Cardiac muscle cell (in vitro differentiated cells and primary cell): ENCODE measurements around the gene TNFRSF11A. TPM values are rescaled to one million over a fixed set of nuclear protein-coding genes. Genes with fewer than 3 reads are reported as not detected.

Experiments used
- DNase-seq, 2 donors: peaks; one replicate each; pipeline versions ENCODE4 v3.0.0 to v3.0.0-alpha.2; 2010 to 2017; ENCODE audit warnings: low read depth in 1 of 2, low spot score in 1 of 2
- H3K27ac ChIP-seq: fragments of 200-600 bp; sonication (generic); 2 replicates; pipeline ENCODE4 v1.5.1; 2016
- H3K27me3 ChIP-seq: fragments of 200-600 bp; sonication (generic); 2 replicates; pipeline ENCODE4 v1.6.0; 2016; ENCODE audit warnings: control low read depth
- H3K36me3 ChIP-seq: fragments of 200-600 bp; sonication (generic); 2 replicates; pipeline ENCODE4 v1.5.1; 2016; ENCODE audit warnings: control low read depth
- H3K4me1 ChIP-seq: fragments of 200-600 bp; sonication (generic); 2 replicates; pipeline ENCODE4 v1.8.1; 2017; ENCODE audit warnings: low read depth, mild to moderate bottlenecking, mixed run types
- H3K4me3 ChIP-seq: fragments of 200-600 bp; sonication (generic); 2 replicates; pipeline ENCODE4 v1.5.1; 2016; ENCODE audit warnings: mild to moderate bottlenecking
- H3K9me3 ChIP-seq: fragments of 200-600 bp; sonication (generic); 2 replicates; pipeline ENCODE4 v1.5.1; 2017; ENCODE audit warnings: low read depth, mild to moderate bottlenecking, control low read depth
- CTCF ChIP-seq: IDR thresholded peaks from 2 replicates; pipeline ENCODE4 v1.5.1; 2012; ENCODE audit warnings: low read depth, mild to moderate bottlenecking, low read length
- polyA plus RNA-seq: library from polyadenylated mRNA; unstranded; fragments of >200 nt; fragmentation: Nextera tagmentation; extraction: Ambion mirVana; gene quantifications from 2 replicates; pipeline ENCODE4 v1.2.1, GENCODE V29; 2016
- total RNA-seq: library from RNA; depleted of rRNA; stranded (reverse); fragments of >200 nt; gene quantifications from 2 replicates; pipeline ENCODE4 v1.2.3, GENCODE V29; 2016

Gene TNFRSF11A
- total and polyA plus RNA-seq, 2 experiments from 2014 or later: 0.66 to 1.2 TPM

DNA sequence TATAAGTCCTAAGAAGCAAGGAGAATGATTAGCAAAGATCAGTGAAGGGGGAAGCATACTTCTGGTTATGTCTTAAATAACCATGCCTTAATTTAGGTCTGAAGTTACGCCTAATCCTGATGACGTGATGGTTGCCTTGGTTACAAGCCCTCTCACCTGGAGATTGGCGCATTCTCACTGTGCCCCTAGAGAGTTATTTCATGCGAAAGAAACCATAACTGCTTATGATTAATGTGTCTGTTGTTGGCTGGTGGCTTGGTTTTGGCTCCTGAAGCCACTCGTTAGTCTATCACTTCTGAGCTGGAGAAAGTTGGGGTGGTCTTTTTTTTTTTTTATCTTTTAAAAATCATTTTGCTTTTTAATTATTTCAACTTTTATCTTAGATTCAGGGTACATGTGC lies 47.0 kb downstream of the TNFRSF11A start:
- no peak overlapping the region for H3K27ac ChIP-seq
- H3K36me3 ChIP-seq: no peaks in the 10 kb centered on the region
- H3K9me3 ChIP-seq: no peaks in the 10 kb centered on the region
- DNase-seq: no peak
- TF ChIP-seq CTCF: no peak
- H3K4me1 ChIP-seq: no peaks in the 10 kb centered on the region
- H3K4me3 ChIP-seq: no peak overlapping the region
- no peaks in the 10 kb centered on the region for H3K27me3 ChIP-seq

- TF ChIP-seq CTCF: no peak
- Histone ChIP-seq H3K36me3 (no peaks in the 10 kb centered on the region), H3K9me3 (no peaks in the 10 kb centered on the region), H3K27ac (no peak overlapping the region), H3K4me3 (no peak overlapping the region), H3K4me1 (no peaks in the 10 kb centered on the region), H3K27me3 (no peaks in the 10 kb centered on the region)
- DNase-seq: no peak
These were observed 47.8 kb downstream of the TNFRSF11A start for GRCh38 chr18:62372882-62373281.

DNA sequence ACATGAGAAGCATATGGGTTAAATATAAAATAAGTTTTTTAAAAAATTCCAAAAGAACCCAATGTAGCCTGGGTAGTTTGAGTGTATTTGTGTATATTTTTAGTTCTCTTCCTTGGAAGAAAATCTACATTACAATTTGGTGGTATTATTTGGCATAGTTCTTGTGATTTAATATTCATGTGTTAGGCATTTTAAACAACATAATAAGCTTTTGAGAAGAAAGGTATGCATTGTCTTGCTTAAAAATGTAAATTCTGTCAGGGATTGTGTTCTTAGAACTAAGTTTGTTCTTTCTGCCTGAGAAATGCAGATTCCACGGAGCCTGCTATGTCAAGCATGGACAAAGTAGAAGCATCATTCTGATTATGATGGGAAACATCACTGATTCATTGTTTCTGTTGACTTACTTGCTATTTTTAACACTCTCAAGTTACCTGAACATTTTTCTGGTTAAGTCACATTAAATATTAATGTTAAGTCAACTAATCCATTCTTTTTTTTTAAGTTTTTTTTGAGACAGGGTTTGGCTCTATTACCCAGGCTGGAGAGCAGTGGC lies 49.4 kb downstream of the TNFRSF11A start:
- no peaks in the 10 kb centered on the region for H3K27me3 ChIP-seq
- no peak overlapping the region for H3K4me3 ChIP-seq
- no peak overlapping the region for H3K27ac ChIP-seq
- H3K4me1 ChIP-seq: no peaks in the 10 kb centered on the region
- no peak for TF ChIP-seq CTCF
- H3K36me3 ChIP-seq: no peaks in the 10 kb centered on the region
- DNase-seq: no peak
- H3K9me3 ChIP-seq: no peaks in the 10 kb centered on the region

GRCh38 chr18:62377131-62377807 lies 52.2 kb downstream of the TNFRSF11A start:
- no peak for DNase-seq
- no peak overlapping the region for H3K27ac ChIP-seq
- no peak overlapping the region for H3K4me3 ChIP-seq
- no peaks in the 10 kb centered on the region for H3K9me3 ChIP-seq
- H3K4me1 ChIP-seq: no peaks in the 10 kb centered on the region
- H3K36me3 ChIP-seq: no peaks in the 10 kb centered on the region
- no peak for TF ChIP-seq CTCF
- H3K27me3 ChIP-seq: no peaks in the 10 kb centered on the region

DNA sequence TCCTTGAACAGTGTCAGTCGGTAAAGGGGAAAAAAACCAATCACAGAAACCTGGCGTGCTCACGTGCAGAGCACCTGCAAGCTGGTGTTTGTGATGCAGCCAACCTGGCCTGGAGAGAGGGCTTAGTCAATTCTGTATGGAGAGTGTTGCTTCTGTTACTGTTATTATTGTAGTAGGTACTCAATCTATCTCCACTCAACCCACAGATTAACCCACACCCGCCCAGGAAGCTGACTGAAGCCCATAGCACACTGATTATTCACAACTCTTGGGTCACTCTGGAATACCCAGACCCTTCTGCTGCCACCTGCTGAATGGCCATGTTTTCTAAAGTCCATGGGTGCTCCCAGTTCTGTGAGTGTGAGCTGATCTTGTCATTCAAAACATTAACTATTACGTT lies 53.9 kb downstream of the TNFRSF11A start:
- Histone ChIP-seq H3K36me3 (no peaks in the 10 kb centered on the region), H3K4me3 (no peak overlapping the region), H3K4me1 (no peaks in the 10 kb centered on the region), H3K27ac (no peak overlapping the region), H3K9me3 (no peaks in the 10 kb centered on the region), H3K27me3 (no peaks in the 10 kb centered on the region)
- no peak for DNase-seq
- no peak for TF ChIP-seq CTCF
